Brain (organoid and tissue), 1 donor: Measurements from ENCODE around the gene SVBP. TPM values are rescaled to one million over a fixed set of nuclear protein-coding genes. Genes with fewer than 3 reads are reported as not detected.

Experiments
- polyA plus RNA-seq: library from polyadenylated mRNA; stranded (reverse); fragments of 350-450 nt; fragmentation: Illumina TruSeq; extraction: RNeasy Lipid Tissue Mini Kit (QIAGEN cat#74804); gene quantifications from one replicate; pipeline ENCODE4 v1.2.3, GENCODE V29; 2015; ENCODE audit warnings: low read depth, low replicate concordance; ENCODE audit not compliant: insufficient read depth

The SVBP gene
- polyA plus RNA-seq, 1 donor from 2014 or later, result 97.6 TPM

Other genes with a start within 250 kb of the SVBP start
- gene PPIH, start 159.0 kb downstream of the SVBP start, polyA plus RNA-seq, result 51.4 TPM
- 973 TPM for gene YBX1, start 135.0 kb downstream of the SVBP start, polyA plus RNA-seq
- gene CLDN19, start 77.2 kb downstream of the SVBP start, polyA plus RNA-seq, result not detected
- 22.2 TPM for gene P3H1, start 50.4 kb downstream of the SVBP start, polyA plus RNA-seq
- 13.3 TPM for gene C1orf50, start 50.1 kb downstream of the SVBP start, polyA plus RNA-seq
- not detected for gene TMEM269, start 32.4 kb downstream of the SVBP start, polyA plus RNA-seq
- 4.9 TPM for gene ERMAP, start 275 bp downstream of the SVBP start, polyA plus RNA-seq
- 13.1 TPM for gene ZNF691, start 29.2 kb upstream of the SVBP start, polyA plus RNA-seq
- gene SLC2A1, start 141.5 kb upstream of the SVBP start, polyA plus RNA-seq, result 127 TPM